GM10266 (cell line): ENCODE data around the gene SLC5A7.

ENCODE experiments used
- DNase-seq: peaks from one replicate; pipeline ENCODE4 v3.0.0; 2012; ENCODE audit errors: extremely low spot score
- TF ChIP-seq, protein P1 (sequence below): IDR thresholded peaks from 2 replicates; pipeline ENCODE4 v1.5.1; 2012; ENCODE audit warnings: mild to moderate bottlenecking, low read depth; ENCODE audit not compliant: control insufficient read depth, insufficient read depth; ENCODE audit errors: missing control alignments

SLC5A7 gene

DNA sequence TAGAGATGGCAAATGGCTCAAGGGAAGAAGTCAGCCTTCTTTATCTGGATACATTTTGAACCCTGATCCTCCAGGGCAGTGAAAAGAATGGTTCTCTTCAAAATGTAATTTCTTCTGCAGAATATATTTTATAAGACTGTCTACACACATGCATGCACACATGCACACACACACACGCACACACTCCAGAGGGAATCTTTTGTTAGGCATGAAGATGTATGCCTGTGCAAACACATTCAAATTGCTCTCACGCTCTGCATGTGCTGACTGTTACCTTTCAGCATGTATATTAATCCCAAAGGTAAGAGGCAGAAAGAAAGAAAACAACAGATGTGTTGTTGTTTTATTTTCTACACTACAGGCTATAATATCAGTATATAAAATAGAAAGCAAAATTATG is 43.2 kb downstream of the SLC5A7 start:
- no peak for DNase-seq
- TF ChIP-seq, protein P1, sequence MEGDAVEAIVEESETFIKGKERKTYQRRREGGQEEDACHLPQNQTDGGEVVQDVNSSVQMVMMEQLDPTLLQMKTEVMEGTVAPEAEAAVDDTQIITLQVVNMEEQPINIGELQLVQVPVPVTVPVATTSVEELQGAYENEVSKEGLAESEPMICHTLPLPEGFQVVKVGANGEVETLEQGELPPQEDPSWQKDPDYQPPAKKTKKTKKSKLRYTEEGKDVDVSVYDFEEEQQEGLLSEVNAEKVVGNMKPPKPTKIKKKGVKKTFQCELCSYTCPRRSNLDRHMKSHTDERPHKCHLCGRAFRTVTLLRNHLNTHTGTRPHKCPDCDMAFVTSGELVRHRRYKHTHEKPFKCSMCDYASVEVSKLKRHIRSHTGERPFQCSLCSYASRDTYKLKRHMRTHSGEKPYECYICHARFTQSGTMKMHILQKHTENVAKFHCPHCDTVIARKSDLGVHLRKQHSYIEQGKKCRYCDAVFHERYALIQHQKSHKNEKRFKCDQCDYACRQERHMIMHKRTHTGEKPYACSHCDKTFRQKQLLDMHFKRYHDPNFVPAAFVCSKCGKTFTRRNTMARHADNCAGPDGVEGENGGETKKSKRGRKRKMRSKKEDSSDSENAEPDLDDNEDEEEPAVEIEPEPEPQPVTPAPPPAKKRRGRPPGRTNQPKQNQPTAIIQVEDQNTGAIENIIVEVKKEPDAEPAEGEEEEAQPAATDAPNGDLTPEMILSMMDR: no peak

DNA sequence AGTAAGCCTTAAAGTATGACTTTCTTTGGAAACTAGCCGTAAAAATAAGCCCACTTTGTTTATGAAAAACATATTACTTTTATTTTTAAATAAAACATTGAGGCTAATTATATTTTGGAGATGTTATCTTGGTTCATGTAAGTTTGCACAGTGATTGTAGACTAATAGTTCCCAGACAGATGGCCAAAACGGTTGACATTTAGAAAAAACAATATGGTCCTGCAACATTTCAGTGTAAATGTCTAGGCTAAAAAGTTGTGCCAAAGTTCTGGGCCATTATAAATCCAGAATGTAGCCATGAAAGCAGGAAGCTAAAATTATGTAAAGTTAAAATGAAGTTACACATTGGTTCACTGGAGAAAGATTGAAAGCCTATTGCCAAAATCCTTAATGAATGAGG is 43.6 kb downstream of the SLC5A7 start:
- TF ChIP-seq, protein P1: no peak
- DNase-seq: no peak

DNA sequence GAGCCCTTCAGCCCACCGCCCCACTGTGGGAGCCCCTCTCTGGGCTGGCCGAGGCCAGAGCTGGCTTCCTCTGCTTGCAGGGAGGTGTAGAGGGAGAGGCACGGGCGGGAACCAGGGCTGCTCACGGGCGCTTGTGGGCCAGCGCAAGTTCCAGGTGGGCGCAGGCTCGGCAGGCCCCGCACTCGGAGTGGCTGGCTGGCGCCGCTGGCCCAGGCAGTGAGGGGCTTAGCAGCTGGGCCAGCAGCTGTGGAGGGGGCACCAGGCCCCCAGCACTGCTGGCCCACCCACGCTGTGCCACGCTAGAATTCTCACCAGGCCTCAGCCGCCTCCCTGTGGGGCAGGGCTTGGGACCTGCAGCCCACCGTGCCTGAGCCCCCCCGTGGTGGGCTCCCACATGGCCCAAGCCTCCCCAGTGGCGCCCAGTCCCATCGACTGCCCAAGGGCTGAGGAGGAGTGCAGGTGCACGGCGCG is 45.2 kb downstream of the SLC5A7 start:
- no peak for DNase-seq
- TF ChIP-seq, protein P1: no peak

DNA sequence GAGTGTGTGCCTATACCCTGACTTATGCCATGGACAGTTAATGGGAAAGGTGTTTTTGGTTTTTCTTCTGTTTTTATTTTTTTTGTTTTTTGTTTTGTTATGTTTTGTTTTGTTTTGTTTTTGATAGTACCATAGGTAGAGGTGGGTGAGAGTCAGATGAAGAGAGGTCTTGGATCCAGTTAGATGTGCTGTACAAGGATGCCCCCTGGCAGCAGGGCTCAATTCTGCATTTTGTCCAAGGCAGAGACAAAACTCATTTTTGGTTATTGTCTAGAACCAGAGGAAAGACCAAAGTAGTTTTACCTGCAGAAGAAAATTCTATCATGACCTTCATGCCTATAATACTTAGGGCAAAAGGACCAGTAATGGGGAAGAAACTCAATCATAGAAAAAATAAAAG is 48.5 kb downstream of the SLC5A7 start:
- DNase-seq: no peak
- TF ChIP-seq, protein P1: no peak

DNA sequence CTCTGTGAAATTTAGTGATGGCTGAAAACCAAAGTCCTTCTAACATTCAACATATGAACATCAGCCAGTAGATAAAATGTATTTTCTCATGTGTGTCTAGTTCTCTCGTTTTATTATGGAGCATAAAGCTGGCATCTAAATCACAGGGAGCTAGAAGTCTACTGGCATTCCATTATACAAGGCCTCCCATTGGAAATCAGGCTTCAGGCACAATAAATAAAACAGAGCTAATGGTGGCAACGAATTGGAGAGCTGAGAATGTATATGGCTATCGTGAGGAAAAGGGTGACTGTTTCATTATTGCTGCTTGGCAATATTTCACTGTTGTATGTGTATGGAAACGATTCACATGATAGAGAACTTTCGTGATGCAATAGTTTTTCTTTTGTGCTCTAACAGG is 62.4 kb downstream of the SLC5A7 start:
- TF ChIP-seq, protein P1: no peak
- no peak for DNase-seq

DNA sequence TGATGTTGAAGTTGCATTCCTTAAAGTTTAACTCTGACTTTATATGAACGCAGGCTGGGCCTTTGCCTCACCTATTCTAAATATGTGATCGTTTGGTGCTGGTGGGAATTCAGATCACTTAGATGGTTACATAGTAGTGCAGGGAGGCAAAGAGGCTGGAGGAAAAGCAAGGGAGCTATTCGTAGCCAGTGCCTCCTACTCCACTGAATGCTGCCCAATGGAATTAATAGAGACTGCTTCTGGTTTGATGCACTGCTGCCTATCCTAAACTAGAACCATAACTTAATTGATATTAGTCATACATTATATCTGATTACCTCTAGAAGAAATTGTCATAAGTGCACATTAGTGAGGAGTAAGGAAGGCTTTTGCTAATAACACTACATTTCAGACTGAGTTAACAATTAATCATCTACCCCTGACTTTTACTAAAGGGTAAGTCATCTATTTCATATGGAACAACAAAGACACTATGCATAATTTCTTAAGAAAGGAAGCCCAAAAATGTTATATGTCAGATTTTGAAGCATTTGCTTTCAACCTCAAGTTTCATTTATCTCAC is 72.3 kb downstream of the SLC5A7 start:
- DNase-seq: no peak
- TF ChIP-seq, protein P1: no peak

DNA sequence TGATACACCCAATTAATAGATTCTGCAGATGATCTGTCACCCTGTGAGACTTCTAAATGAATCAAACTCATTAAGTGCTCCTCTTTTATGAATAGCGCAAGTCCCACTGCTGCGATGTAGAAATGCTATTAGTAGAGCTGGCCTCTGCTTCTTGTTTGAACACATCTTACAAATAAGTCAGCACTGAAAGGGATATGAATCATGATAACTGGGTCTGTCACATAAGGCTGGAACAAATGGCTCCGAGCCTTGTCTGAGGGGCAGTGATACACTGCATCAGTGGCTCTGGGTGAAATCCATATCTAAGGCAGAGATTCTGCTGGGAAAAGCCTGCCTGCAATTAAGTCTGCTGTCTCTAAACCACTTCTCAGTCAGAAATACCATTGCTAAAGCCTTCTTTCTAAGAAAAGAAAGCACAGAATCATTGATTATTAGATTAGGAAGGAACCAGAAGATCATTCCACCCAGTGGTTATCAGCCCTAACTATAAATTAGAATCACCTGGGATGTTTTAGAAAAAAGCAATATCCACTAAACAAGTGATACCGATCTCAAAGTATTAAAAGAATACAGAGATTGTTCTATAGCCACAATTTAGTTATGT is 75.2 kb downstream of the SLC5A7 start:
- TF ChIP-seq, protein P1: no peak
- no peak for DNase-seq
